Chondrocyte (in vitro differentiated cells): ENCODE measurements around the gene ARMH4. TPM values are rescaled to one million over a fixed set of nuclear protein-coding genes. Genes with fewer than 3 reads are reported as not detected.

Source experiments
- DNase-seq: peaks from one replicate; pipeline ENCODE4 v3.0.0; 2021; ENCODE audit warnings: mixed read lengths, low spot score
- H3K27ac Mint-ChIP-seq: one replicate; pipeline ENCODE4 v1.8.0; 2021; ENCODE audit warnings: mild to moderate bottlenecking, moderate library complexity, mixed read lengths; ENCODE audit not compliant: unreplicated experiment
- H3K27me3 Mint-ChIP-seq: 2 replicates; pipeline ENCODE4 v1.8.0; 2021; ENCODE audit warnings: low read depth, mixed read lengths
- H3K36me3 Mint-ChIP-seq: 2 replicates; pipeline ENCODE4 v1.8.0; 2021; ENCODE audit warnings: low read depth, mixed read lengths
- H3K4me1 Mint-ChIP-seq: 2 replicates; pipeline ENCODE4 v1.8.0; 2021; ENCODE audit warnings: low read depth, mild to moderate bottlenecking, mixed read lengths
- H3K4me3 Mint-ChIP-seq: one replicate; pipeline ENCODE4 v1.8.0; 2021; ENCODE audit warnings: mild to moderate bottlenecking, moderate library complexity, mixed read lengths; ENCODE audit not compliant: unreplicated experiment
- H3K9me3 Mint-ChIP-seq: 2 replicates; pipeline ENCODE4 v1.8.0; 2021; ENCODE audit warnings: low read depth, mixed read lengths
- total RNA-seq: library from RNA; stranded (reverse); gene quantifications from 3 replicates; pipeline ENCODE4 v1.2.1, GENCODE V29; 2021
- TF ChIP-seq, protein P1 (sequence below): fragments of 200-600 bp; sonication (generic); IDR thresholded peaks from 2 replicates; pipeline ENCODE4 v1.5.0; 2021; ENCODE audit warnings: antibody characterized with exemption, mild to moderate bottlenecking, moderate library complexity

Gene ARMH4
- total RNA-seq, 1 donor from 2014 or later: 23.3 TPM

- Mint-ChIP-seq H3K9me3 (no peaks in the 10 kb centered on the region), H3K27me3 (no peaks in the 10 kb centered on the region), H3K36me3 (no peaks in the 10 kb centered on the region), H3K4me3 (peak overlapping the region; percentile 31), H3K4me1 (peaks cover 53% of the 10 kb centered on the region), H3K27ac (peak overlapping the region; percentile 92)
- TF ChIP-seq, protein P1, sequence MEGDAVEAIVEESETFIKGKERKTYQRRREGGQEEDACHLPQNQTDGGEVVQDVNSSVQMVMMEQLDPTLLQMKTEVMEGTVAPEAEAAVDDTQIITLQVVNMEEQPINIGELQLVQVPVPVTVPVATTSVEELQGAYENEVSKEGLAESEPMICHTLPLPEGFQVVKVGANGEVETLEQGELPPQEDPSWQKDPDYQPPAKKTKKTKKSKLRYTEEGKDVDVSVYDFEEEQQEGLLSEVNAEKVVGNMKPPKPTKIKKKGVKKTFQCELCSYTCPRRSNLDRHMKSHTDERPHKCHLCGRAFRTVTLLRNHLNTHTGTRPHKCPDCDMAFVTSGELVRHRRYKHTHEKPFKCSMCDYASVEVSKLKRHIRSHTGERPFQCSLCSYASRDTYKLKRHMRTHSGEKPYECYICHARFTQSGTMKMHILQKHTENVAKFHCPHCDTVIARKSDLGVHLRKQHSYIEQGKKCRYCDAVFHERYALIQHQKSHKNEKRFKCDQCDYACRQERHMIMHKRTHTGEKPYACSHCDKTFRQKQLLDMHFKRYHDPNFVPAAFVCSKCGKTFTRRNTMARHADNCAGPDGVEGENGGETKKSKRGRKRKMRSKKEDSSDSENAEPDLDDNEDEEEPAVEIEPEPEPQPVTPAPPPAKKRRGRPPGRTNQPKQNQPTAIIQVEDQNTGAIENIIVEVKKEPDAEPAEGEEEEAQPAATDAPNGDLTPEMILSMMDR: no peak
- no peak for DNase-seq
These were observed 73.9 kb downstream of the ARMH4 start for GRCh38 chr14:58078068-58078467.

- Mint-ChIP-seq H3K4me1 (peaks cover 49% of the 10 kb centered on the region), H3K27me3 (no peaks in the 10 kb centered on the region), H3K27ac (peak overlapping the region; percentile 92), H3K4me3 (no peak overlapping the region), H3K9me3 (no peaks in the 10 kb centered on the region), H3K36me3 (no peaks in the 10 kb centered on the region)
- TF ChIP-seq, protein P1: no peak
- no peak for DNase-seq
These were observed 74.4 kb downstream of the ARMH4 start for GRCh38 chr14:58077621-58078020.

DNA sequence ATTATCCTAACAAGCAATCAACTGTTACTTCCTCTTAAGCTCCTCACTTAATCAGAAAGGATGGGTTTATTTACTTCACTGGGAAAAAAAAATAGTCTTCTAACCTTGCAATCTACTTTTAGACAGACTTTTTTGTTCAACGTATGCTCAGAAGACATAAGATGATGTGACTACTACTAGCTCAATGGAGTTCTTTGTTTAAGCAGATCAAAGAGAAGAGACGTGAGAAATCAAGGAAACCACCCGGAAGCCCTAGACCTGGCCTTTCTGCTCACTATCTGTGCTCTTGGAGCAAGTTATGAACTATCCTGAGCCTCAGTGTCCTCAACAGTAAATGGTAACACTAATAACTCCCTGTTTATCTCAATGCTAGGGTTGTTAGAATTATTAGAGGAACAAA lies 78.5 kb downstream of the ARMH4 start:
- H3K4me1 Mint-ChIP-seq: peaks cover 20% of the 10 kb centered on the region
- H3K27me3 Mint-ChIP-seq: no peaks in the 10 kb centered on the region
- H3K27ac Mint-ChIP-seq: no peak overlapping the region
- DNase-seq: no peak
- H3K9me3 Mint-ChIP-seq: no peaks in the 10 kb centered on the region
- H3K36me3 Mint-ChIP-seq: no peaks in the 10 kb centered on the region
- H3K4me3 Mint-ChIP-seq: no peak overlapping the region
- TF ChIP-seq, protein P1: no peak

GRCh38 chr14:58072288-58073071 lies 79.5 kb downstream of the ARMH4 start:
- H3K4me3 Mint-ChIP-seq: no peak overlapping the region

GRCh38 chr14:58071341-58071740 lies 80.7 kb downstream of the ARMH4 start:
- Mint-ChIP-seq H3K27me3 (no peaks in the 10 kb centered on the region), H3K36me3 (peaks cover 2% of the 10 kb centered on the region), H3K4me3 (no peak overlapping the region), H3K27ac (no peak overlapping the region), H3K4me1 (no peaks in the 10 kb centered on the region), H3K9me3 (no peaks in the 10 kb centered on the region)
- TF ChIP-seq, protein P1: no peak
- DNase-seq: no peak

More at GRCh38 chr14:58072288-58073071, 79.5 kb downstream of the ARMH4 start:
- Mint-ChIP-seq H3K27me3 (no peaks in the 10 kb centered on the region), H3K9me3 (no peaks in the 10 kb centered on the region), H3K27ac (no peak overlapping the region), H3K4me1 (peaks cover 9% of the 10 kb centered on the region), H3K36me3 (no peaks in the 10 kb centered on the region)
- DNase-seq: no peak
- TF ChIP-seq, protein P1: peak; percentile 89
